ENCODE measurements around the gene TTYH3. TPM values are rescaled to one million over a fixed set of nuclear protein-coding genes. Genes with fewer than 3 reads are reported as not detected.
A peak's percentile ranks its signal among the peaks of the same experiment; 100 is the strongest.

TTYH3 gene
- total and polyA plus RNA-seq, 9 donors: 5.6 to 34.4 (median 22.0) TPM

- peak; percentile 62 to 83 (median 80) for DNase-seq
- WGBS, 3 donors: 33 to 43% (median 40%) methylated on average over 27 of the region's 27 CpGs
- Histone ChIP-seq H3K36me3 (no peaks in the 10 kb centered on the region), H3K27me3 (no peaks in the 10 kb centered on the region), H3K4me3 (no peak overlapping the region), H3K27ac (no peak overlapping the region), H3K9me3 (no peaks in the 10 kb centered on the region), H3K4me1 (ENCODE audit: insufficient read depth) (no peaks in the 10 kb centered on the region)
- TF ChIP-seq EP300 (IDR thresholded peaks at IDR 0.05): no peak
- TF ChIP-seq CTCF (IDR thresholded peaks at IDR 0.05): peak; percentile 47 to 61 (median 57)
- intact Hi-C loops (cut with DNase I): loop anchor here in 2 of 4 donors (5.0 to 10.0 kb wide), 2 partner anchors 114 to 226 kb away; no protein-coding TSS in a partner anchor
Measured at GRCh38 chr7:2680792-2681490, 49.2 kb downstream of the TTYH3 start.

DNA sequence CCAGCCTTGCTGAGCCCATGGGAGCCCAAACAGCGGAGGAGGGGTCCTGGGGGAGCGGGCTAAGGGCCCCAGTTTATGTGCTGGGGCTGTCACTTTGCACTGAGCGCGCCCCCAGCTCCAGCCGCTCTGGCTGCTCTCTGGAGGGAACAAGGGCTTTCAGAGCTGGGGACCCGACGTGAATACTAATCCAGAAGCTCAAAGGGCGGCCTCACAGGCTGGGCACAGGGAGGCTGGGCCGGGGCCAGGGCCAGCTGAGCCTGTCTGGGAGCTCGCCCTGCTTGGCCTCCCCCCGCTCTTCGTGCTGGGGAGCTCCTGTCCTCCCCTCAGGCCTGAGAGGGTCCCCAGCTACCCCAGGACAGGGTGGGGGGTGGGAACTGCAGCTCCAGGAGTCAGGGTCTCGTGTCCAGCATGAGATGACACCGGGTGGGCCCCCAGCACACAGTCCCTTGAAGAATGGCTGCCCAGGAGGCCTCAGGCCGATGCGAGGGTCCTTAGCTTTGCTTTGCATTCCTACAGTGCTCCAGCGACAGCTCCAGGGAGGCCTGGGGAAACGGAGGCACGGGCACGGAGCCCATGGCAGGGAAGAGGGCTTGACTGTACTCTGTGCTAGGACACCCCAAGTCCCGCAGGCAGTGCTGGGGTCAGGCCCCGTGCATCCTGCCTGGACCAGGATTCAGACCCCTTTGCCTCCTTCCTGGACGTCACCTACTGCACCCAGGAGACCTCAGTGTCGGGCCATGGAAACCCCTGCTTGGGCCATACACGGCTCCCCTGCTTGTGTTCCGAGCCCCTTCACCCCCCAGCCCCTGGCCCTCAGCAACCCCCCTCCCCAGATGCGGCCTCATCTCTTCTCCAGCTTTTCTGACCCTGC is 50.4 kb downstream of the TTYH3 start:
- Histone ChIP-seq H3K9me3 (no peaks in the 10 kb centered on the region), H3K4me1 (ENCODE audit: insufficient read depth) (no peaks in the 10 kb centered on the region), H3K4me3 (no peak overlapping the region), H3K27me3 (no peaks in the 10 kb centered on the region), H3K27ac (no peak overlapping the region), H3K36me3 (no peaks in the 10 kb centered on the region)
- 88 to 93% (median 89%) methylated on average over 21 to 27 of the region's 27 CpGs for WGBS, 3 donors
- DNase-seq: no peak
- intact Hi-C loops (cut with DNase I): loop anchor here in 2 of 4 donors (5.0 to 10.0 kb wide), 2 partner anchors 115 to 227 kb away; no protein-coding TSS in a partner anchor
- TF ChIP-seq CTCF (IDR thresholded peaks at IDR 0.05) (no peak), EP300 (IDR thresholded peaks at IDR 0.05) (no peak), POLR2A (IDR thresholded peaks at IDR 0.05) (no peak)

GRCh38 chr7:2684501-2684900 is 52.7 kb downstream of the TTYH3 start:
- Histone ChIP-seq H3K4me1 (ENCODE audit: insufficient read depth) (peaks cover 9% of the 10 kb centered on the region), H3K9me3 (no peaks in the 10 kb centered on the region), H3K36me3 (no peaks in the 10 kb centered on the region), H3K4me3 (no peak overlapping the region), H3K27me3 (no peaks in the 10 kb centered on the region), H3K27ac (no peak overlapping the region)
- TF ChIP-seq CTCF (IDR thresholded peaks at IDR 0.05) (no peak), POLR2A (IDR thresholded peaks at IDR 0.05) (no peak), EP300 (IDR thresholded peaks at IDR 0.05) (no peak)
- intact Hi-C loops (cut with DNase I): loop anchor here in 2 of 4 donors (5.0 to 10.0 kb wide), 2 partner anchors 117 to 230 kb away; no protein-coding TSS in a partner anchor
- no peak for DNase-seq
- 96 to 98% (median 97%) methylated on average over 10 to 11 of the region's 11 CpGs for WGBS, 3 donors

DNA sequence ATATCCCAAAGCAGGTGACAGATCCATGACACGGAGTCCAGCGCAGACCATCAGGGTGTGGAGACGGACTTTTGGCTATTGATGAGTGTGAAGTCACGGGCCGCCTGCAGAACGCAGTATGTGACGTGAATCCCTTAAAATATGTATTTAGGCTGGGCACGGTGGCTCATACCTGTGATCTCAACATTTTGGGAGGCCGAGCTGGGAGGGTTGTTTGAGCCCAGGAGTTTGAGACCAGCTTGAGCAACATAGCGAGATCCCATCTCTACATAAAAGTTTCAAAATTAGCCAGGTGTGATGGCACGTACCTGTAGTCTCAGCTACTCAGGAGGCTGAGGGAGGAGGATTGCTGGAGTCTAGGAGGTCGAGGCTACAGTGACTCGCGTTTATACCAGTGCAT is 54.3 kb downstream of the TTYH3 start:
- H3K4me1 ChIP-seq (ENCODE audit: insufficient read depth): peaks cover 9% of the 10 kb centered on the region
- no peak overlapping the region for H3K4me3 ChIP-seq
- intact Hi-C loops (cut with DNase I): loop anchor here in 2 of 4 donors (10.0 kb wide), 1 partner anchor 231 kb away; no protein-coding TSS in a partner anchor
- H3K27ac ChIP-seq: no peak overlapping the region
- no peaks in the 10 kb centered on the region for H3K36me3 ChIP-seq
- no peak for DNase-seq
- WGBS, 3 donors: 92 to 95% (median 92%) methylated on average over 14 of the region's 14 CpGs
- TF ChIP-seq EP300 (IDR thresholded peaks at IDR 0.05) (no peak), POLR2A (IDR thresholded peaks at IDR 0.05) (no peak), CTCF (IDR thresholded peaks at IDR 0.05) (no peak)
- no peaks in the 10 kb centered on the region for H3K27me3 ChIP-seq
- no peaks in the 10 kb centered on the region for H3K9me3 ChIP-seq

Measured in ovary (tissue), 9 donors.